Tibial nerve (tissue), 4 donors: ENCODE results near the gene ZSWIM3. TPM values are rescaled to one million over a fixed set of nuclear protein-coding genes. Genes with fewer than 3 reads are reported as not detected.

ENCODE experiments used
- DNase-seq, 2 donors: peaks; one replicate each; pipeline ENCODE4 v3.0.0-alpha.2; 2019; ENCODE audit warnings: low spot score in 2 of 2
- H3K27ac ChIP-seq, 4 donors: fragments of 200-600 bp; sonication (generic) in 3 of 4; one replicate each; pipeline ENCODE4 v1.5.1; 2017 to 2019; ENCODE audit warnings: mild to moderate bottlenecking in 1 of 4
- H3K27me3 ChIP-seq, 2 donors: fragments of 200-600 bp; sonication (generic) in 1 of 2; one replicate each; pipeline versions ENCODE4 v1.5.1 to v1.6.0; 2017 to 2019
- H3K36me3 ChIP-seq, 3 donors: fragments of 200-600 bp; sonication (generic); one replicate each; pipeline ENCODE4 v1.5.1; 2018 to 2019
- H3K4me1 ChIP-seq, 4 donors: fragments of 200-600 bp; sonication (generic) in 3 of 4; one replicate each; pipeline ENCODE4 v1.5.1; 2017 to 2019
- H3K4me3 ChIP-seq, 4 donors: fragments of 200-600 bp; sonication (generic) in 3 of 4; one replicate each; pipeline ENCODE4 v1.5.1; 2017 to 2019; ENCODE audit warnings: mild to moderate bottlenecking in 1 of 4, moderate library complexity in 1 of 4
- H3K9me3 ChIP-seq, 4 donors: fragments of 200-600 bp; sonication (generic) in 3 of 4; one replicate each; pipeline ENCODE4 v1.5.1; 2017 to 2019
- EP300 ChIP-seq, 2 donors: sonication (generic); formaldehyde crosslinking; IDR thresholded peaks; one replicate each; pipeline ENCODE4 v1.6.1; 2017; ENCODE audit warnings: antibody characterized with exemption in 2 of 2, mild to moderate bottlenecking in 1 of 2
- POLR2A ChIP-seq, 2 donors: fragments of 450-650 bp; IDR thresholded peaks; one replicate each; pipeline ENCODE4 v1.6.1; 2017; ENCODE audit warnings: antibody characterized with exemption in 2 of 2, mild to moderate bottlenecking in 2 of 2, moderate library complexity in 2 of 2
- WGBS, 2 donors: methylation state at CpG; one replicate each; pipeline ENCODE4 v1.1.5; 2018; 5-methylcytosine and 5-hydroxymethylcytosine counted together
- total RNA-seq, 4 donors: library from RNA; depleted of rRNA; stranded (reverse); fragments of >200 nt; gene quantifications; one replicate each; pipeline ENCODE4 v1.1.0, GENCODE V29; 2016
- TF ChIP-seq, protein P1 (sequence below), 5 experiments: fragments of 200-600 bp in 3 of 5; fragments of 450-650 bp in 2 of 5; sonication (generic) in 3 of 5; IDR thresholded peaks; one replicate each; pipeline ENCODE4 v1.5.1; 2016 to 2019; ENCODE audit warnings: antibody characterized with exemption in 5 of 5, mild to moderate bottlenecking in 3 of 5, moderate library complexity in 2 of 5

ZSWIM3 gene
- total RNA-seq, 4 donors from 2014 or later, result 3.1 to 6.3 (median 4.8) TPM

DNA sequence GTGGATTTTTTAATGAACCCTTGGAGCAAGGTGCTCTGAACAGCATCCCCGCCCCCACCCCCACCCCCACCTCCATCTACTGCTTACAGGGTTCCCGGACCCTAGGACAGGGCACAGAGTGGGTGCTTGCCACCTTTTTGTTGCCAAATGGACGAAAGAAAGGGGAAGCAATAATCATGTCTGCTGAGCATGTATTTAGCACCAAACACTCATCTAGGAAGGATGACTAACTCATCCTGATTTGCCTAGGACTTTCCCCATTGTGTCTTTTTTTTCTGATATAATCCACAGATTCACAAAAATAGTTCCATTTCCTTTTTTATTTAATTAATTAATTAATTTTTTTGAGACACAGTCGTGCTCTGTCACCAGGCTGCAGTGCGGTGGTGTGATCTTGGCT lies 55.7 kb downstream of the ZSWIM3 start:
- Histone ChIP-seq H3K27me3 (no peaks in the 10 kb centered on the region), H3K27ac (peak overlapping the region in 1 of 4 donors; percentile 24), H3K4me3 (no peak overlapping the region), H3K9me3 (no peaks in the 10 kb centered on the region), H3K4me1 (peaks cover 0 to 41% (median 14%) of the 10 kb centered on the region in 4 donors), H3K36me3 (peaks cover 0 to 6% (median 0%) of the 10 kb centered on the region in 3 donors)
- DNase-seq, result no peak
- TF ChIP-seq EP300 (IDR thresholded peaks at IDR 0.05) (no peak), POLR2A (IDR thresholded peaks at IDR 0.05) (no peak)
- TF ChIP-seq, protein P1, sequence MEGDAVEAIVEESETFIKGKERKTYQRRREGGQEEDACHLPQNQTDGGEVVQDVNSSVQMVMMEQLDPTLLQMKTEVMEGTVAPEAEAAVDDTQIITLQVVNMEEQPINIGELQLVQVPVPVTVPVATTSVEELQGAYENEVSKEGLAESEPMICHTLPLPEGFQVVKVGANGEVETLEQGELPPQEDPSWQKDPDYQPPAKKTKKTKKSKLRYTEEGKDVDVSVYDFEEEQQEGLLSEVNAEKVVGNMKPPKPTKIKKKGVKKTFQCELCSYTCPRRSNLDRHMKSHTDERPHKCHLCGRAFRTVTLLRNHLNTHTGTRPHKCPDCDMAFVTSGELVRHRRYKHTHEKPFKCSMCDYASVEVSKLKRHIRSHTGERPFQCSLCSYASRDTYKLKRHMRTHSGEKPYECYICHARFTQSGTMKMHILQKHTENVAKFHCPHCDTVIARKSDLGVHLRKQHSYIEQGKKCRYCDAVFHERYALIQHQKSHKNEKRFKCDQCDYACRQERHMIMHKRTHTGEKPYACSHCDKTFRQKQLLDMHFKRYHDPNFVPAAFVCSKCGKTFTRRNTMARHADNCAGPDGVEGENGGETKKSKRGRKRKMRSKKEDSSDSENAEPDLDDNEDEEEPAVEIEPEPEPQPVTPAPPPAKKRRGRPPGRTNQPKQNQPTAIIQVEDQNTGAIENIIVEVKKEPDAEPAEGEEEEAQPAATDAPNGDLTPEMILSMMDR (IDR thresholded peaks at IDR 0.05), result no peak
- WGBS, 2 donors, result 49 to 59% methylated on average over 5 of the region's 5 CpGs

DNA sequence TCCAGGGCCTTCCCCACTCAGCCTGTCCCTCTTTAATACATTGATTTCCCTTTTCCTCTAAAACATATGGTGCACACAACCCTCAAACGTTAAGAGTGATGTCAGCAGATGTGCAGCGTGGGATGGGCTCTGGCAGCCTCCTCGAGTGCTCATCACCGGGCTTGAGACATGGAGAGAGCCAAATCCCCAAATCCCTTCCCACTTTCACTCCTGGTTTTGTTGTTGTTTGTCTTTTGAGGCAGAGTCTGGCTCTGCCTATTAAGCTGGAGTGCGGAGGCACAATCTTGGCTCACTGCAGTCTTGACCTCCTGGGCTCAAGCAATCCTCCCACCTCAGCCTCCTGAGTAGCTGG lies 60.4 kb downstream of the ZSWIM3 start:
- no peak overlapping the region for H3K4me3 ChIP-seq
- H3K4me1 ChIP-seq, result peaks cover 0 to 40% (median 18%) of the 10 kb centered on the region in 4 donors
- no peaks in the 10 kb centered on the region for H3K9me3 ChIP-seq
- TF ChIP-seq, protein P1 (IDR thresholded peaks at IDR 0.05), result no peak
- TF ChIP-seq EP300 (IDR thresholded peaks at IDR 0.05), result no peak
- TF ChIP-seq POLR2A (IDR thresholded peaks at IDR 0.05), result no peak
- no peaks in the 10 kb centered on the region for H3K36me3 ChIP-seq
- H3K27me3 ChIP-seq, result no peaks in the 10 kb centered on the region
- peak overlapping the region; percentile 42 to 90 (median 68) for H3K27ac ChIP-seq
- DNase-seq, result peak in 1 of 2 donors; percentile 39
- WGBS, 2 donors, result 39 to 50% methylated on average over 5 of the region's 5 CpGs

DNA sequence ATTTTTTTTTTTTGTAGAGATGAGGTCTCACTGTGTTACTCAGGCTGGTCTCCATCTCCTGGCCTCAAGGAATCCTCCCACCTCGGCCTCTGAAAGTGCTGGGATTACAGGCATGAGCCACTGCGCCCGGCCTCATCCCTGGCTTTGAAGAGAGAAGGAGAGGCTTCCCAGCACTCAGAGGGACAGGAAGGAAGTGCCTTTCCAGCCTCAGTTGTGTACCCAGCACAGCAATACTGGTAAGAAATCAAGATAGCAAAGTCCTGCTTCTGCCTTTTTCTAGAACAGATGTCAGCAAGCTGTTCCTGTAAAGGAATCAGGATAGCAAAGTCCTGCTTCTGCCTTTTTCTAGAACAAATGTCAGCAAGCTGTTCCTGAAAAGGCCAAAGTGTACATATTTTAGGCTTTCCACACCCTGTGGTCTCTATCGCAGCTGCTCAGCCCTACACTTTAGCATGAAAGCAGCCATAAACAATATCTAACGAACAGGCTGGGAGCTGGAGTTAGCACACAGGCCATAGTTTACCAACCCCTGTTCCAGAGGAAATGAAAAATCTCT lies 60.8 kb downstream of the ZSWIM3 start:
- WGBS, 2 donors, result 57 to 65% methylated on average over 5 of the region's 5 CpGs
- Histone ChIP-seq H3K27ac (peak overlapping the region; percentile 42 to 90 (median 76)), H3K4me3 (no peak overlapping the region), H3K4me1 (peaks cover 0 to 38% (median 18%) of the 10 kb centered on the region in 4 donors), H3K9me3 (no peaks in the 10 kb centered on the region), H3K27me3 (no peaks in the 10 kb centered on the region), H3K36me3 (no peaks in the 10 kb centered on the region)
- DNase-seq, result no peak
- TF ChIP-seq, protein P1 (IDR thresholded peaks at IDR 0.05), result no peak
- TF ChIP-seq POLR2A (IDR thresholded peaks at IDR 0.05) (no peak), EP300 (IDR thresholded peaks at IDR 0.05) (no peak)

DNA sequence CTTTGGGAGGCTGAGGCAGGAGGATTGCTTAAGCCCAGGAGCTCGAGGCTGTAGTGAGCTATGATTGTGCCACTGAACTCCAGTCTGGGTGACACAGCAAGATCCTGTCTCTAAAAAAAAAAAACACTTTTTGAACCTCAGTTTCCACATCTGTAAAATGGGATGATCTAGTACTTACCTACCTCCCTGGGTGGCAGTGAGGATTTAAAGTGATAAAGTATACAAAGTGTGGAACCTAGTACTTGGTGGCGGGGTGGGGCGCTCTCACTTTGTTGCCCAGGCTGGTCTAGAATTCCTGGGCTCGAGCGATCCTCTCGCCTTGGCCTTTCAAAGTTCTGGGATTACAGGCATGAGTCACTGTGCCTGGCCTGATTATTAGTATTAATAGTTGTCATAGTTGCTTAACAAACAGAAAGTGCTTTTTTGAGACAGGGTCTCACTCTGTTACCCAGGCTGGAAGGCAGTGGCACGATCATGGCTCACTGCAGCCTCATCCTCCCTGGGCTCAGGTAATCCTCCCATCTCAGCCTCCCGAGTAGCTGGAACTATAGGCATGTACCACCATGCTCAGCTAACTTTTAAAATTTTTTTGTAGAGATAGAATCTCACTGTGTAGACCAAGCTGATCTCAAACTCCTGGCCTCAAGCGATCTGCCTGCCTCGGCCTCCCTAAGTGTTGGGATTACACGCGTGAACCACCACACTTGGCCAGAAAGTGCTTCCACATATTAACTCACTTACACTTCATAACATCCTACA lies 61.5 kb downstream of the ZSWIM3 start:
- WGBS, 2 donors, result 85 to 87% methylated on average over 12 of the region's 12 CpGs
- Histone ChIP-seq H3K27ac (peak overlapping the region; percentile 32 to 90 (median 76)), H3K9me3 (no peaks in the 10 kb centered on the region), H3K4me3 (no peak overlapping the region), H3K27me3 (no peaks in the 10 kb centered on the region), H3K36me3 (no peaks in the 10 kb centered on the region), H3K4me1 (peaks cover 0 to 44% (median 22%) of the 10 kb centered on the region in 4 donors)
- DNase-seq, result no peak
- TF ChIP-seq, protein P1 (IDR thresholded peaks at IDR 0.05), result no peak
- TF ChIP-seq EP300 (IDR thresholded peaks at IDR 0.05) (no peak), POLR2A (IDR thresholded peaks at IDR 0.05) (no peak)
